GM12891 (cell line): Measurements from ENCODE around the gene LPIN1.

Experiments used
- DNase-seq: peaks from one replicate; pipeline ENCODE4 v3.0.0; 2011; ENCODE audit warnings: low spot score; ENCODE audit not compliant: insufficient read length
- FAIRE-seq: peaks from 2 replicates; lab custom pipeline; 2011; peaks lifted over from hg19 to GRCh38; lab: Jason Lieb, UNC
- PAX5 ChIP-seq: IDR thresholded peaks from 2 replicates; pipeline ENCODE4 v1.6.1; 2011; ENCODE audit warnings: low read length, moderate library complexity, mild to moderate bottlenecking; ENCODE audit not compliant: insufficient read depth, severe bottlenecking
- POLR2A ChIP-seq: IDR thresholded peaks from 2 replicates; pipeline ENCODE4 v1.6.1; 2011; ENCODE audit warnings: low read depth, low read length, control low read depth
- POLR2AphosphoS5 ChIP-seq: IDR thresholded peaks from 2 replicates; pipeline ENCODE4 v1.6.1; 2011; ENCODE audit warnings: low read depth, low read length, control low read depth
- POU2F2 ChIP-seq: IDR thresholded peaks from 2 replicates; pipeline ENCODE4 v1.6.1; 2011; ENCODE audit warnings: low read depth, mild to moderate bottlenecking, control low read depth, low read length, moderate library complexity
- SPI1 ChIP-seq: IDR thresholded peaks from 2 replicates; pipeline ENCODE4 v1.6.1; 2011; ENCODE audit warnings: low read depth, low read length, control low read depth
- TAF1 ChIP-seq: IDR thresholded peaks from 2 replicates; pipeline ENCODE4 v1.6.1; 2011; ENCODE audit warnings: low read depth, low read length, control low read depth

The LPIN1 gene

DNA sequence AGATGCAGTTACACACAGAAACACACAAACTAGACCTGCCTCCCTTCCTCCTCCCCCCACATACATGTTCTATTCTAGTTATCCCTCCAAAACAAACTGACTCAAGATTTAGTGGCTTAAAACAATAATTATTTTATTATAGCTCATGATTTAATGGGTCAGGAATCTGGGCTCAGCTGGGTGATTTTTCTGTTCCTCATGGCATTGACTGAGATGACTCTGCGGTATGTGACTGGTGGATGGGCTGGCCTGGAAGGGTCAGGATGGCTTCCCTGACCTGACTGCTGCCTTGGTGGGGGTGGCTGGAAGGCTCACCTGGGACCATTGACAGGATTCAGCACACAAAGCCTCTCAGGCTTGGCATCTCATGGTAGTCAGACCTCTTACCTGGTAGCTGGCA is 42.7 kb upstream of the LPIN1 start:
- DNase-seq (no peak), FAIRE-seq (no peak)
- no peak for TF ChIP-seq POU2F2
- no peak for TF ChIP-seq POLR2AphosphoS5
- no peak for TF ChIP-seq PAX5
- TF ChIP-seq SPI1, result no peak
- TF ChIP-seq TAF1, result no peak
- TF ChIP-seq POLR2A, result no peak

DNA sequence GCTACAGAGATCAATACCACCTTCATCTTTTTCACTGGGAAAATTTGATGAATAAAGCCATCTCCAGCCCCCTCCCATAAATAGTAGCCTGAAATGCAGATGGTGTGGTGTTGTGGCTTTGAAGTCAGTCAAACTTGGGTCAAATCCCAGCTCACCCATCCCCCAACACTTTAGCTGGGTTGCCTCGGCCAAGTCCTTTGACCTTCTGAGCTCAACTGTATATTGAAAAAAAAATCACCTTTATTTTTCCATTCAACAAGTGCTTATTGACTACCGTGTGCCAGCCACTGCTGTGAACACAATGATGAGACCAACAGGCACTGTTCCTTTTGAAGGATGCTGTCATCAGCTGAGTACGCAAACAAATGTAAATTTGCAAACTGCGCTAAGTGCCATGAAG is 41.4 kb upstream of the LPIN1 start:
- TF ChIP-seq PAX5 (no peak), POLR2AphosphoS5 (no peak), SPI1 (no peak), POU2F2 (no peak), TAF1 (no peak), POLR2A (no peak)
- DNase-seq (no peak), FAIRE-seq (no peak)

DNA sequence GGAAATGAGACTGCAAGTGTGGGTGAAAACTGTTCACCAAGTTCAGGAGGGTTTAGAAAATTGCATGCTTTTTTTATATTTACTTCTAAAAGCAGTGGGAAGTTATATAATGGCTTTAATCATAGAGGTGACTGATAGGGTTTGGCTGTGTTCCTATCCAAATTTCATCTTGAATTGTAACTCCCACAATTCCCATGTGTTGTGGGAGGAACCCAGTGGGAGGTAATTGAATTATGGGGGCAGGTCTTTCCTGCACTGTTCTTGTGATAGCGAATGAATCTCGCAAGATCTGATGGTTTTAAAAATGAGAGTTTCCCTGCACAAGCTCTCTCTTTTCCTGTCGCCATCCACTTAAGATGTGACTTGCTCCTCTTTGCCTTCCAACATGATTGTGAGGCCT is 40.7 kb upstream of the LPIN1 start:
- DNase-seq (no peak), FAIRE-seq (no peak)
- TF ChIP-seq TAF1, result no peak
- no peak for TF ChIP-seq POLR2A
- TF ChIP-seq POU2F2, result no peak
- no peak for TF ChIP-seq POLR2AphosphoS5
- no peak for TF ChIP-seq SPI1
- TF ChIP-seq PAX5, result no peak

DNA sequence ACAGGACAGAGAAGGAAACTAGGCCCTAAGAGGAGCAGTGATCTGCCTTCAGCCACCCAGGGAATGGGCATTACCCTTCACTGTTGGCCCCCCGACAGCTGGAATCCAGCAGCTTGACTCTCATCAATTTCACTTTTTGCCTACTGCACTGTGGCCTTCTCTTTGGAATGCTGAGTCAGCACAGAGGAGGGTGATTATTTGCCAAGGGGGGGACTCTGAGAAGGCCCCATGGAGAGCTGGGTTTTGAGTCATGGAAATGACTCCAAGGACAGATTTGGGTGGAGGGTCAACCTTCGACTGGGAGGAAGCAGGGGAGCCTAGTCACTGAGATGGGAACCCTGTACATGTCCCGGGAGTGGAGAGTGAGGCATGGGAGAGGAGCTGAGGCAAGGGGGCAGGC is 38.3 kb upstream of the LPIN1 start:
- no peak for TF ChIP-seq TAF1
- no peak for TF ChIP-seq POU2F2
- TF ChIP-seq PAX5, result no peak
- no peak for TF ChIP-seq SPI1
- TF ChIP-seq POLR2AphosphoS5, result no peak
- no peak for TF ChIP-seq POLR2A
- DNase-seq (no peak), FAIRE-seq (no peak)

DNA sequence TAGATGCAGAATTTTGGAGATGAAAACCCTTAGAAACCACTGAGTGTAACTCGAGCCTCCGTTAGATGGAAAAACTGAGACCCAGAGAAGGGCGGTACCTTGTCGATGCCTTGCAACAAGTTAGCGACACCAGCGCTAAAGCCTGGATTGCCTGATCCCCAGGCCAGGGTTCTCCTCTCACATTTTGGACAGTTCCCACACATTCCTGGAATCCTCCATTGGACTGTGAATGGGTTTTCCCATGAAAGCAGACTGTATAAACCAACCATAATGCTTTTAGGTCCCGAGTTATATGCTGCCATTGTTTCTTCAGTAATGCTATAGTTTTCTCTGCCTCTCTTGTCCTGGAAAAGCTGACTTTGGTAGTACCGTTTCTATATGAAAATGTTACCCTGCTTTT is 37.1 kb upstream of the LPIN1 start:
- no peak for TF ChIP-seq PAX5
- TF ChIP-seq SPI1, result no peak
- TF ChIP-seq POLR2AphosphoS5, result no peak
- no peak for TF ChIP-seq TAF1
- TF ChIP-seq POU2F2, result no peak
- FAIRE-seq, result no peak
- DNase-seq, result no peak

DNA sequence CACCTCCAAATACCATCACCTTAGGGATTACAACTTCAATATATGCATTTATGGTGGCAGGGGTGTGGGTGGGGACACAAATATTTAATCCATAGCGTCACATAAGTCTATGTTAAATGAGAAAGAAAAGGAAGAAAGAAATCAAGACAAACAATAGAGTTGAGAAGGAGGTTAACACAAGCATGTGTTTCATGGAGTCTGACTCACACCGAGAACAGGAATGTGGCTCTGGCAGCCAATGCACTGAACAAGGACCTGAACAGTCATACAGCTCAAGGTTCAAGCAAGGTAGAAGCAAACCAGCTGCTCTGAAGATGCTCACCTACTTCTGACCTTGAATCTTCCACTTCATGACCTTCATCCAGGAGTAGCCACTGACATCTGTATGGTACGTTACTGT is 36.2 kb upstream of the LPIN1 start:
- TF ChIP-seq POU2F2, result no peak
- no peak for TF ChIP-seq POLR2AphosphoS5
- no peak for TF ChIP-seq PAX5
- no peak for TF ChIP-seq TAF1
- no peak for FAIRE-seq
- no peak for DNase-seq

DNA sequence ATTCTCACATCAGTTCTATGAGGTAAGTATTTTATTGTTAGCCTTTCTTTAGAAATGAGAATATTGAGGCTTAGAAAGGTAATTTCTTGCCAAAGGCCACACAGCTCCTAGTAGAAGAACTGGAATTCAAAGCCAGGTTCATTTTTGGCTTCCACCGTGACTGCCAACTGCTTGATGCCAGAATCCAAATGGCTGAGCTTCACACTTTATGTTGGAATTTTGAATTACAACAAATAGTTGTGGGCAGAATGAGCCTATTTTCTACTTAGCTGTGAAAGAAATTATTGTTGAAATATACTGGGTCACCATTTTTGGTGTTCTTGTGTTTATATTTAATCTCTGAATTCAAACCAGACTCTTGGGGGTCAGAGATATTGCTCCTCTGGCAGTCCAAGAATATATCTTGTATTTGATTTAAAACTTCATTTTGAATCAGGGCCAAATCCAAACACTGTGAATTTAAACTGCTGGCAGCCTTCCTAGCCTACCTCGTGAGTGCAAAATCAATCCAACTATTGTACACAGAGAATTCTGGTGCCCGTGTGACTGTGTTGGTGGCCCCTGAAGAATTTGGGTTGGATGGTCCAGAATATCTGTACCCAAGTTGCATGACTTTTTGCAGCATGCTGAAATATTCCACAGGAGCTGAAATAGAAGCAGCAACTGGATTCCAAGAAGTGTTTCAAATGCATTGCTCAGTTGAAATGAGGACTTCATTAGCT is 35.6 kb upstream of the LPIN1 start:
- TF ChIP-seq POLR2A (no peak), TAF1 (no peak), SPI1 (no peak), POLR2AphosphoS5 (no peak), PAX5 (no peak), POU2F2 (no peak)
- FAIRE-seq (no peak), DNase-seq (no peak)

DNA sequence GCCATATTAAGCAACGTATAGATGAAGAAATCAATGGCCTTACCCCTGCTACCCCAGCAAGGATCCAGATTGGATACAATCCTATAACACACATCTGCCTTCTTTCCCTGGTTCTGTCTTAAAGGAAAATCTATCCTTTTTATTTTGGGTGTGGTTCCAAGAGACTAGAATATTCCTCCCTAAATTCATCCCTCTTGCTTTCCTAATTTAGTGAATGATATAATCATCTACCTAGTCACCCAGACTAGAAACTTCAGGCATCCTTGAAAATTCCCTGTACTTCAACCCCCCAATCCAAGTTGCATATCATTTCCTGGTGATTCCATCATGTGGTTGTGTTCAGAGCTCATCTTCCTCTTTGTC is 35.1 kb upstream of the LPIN1 start:
- no peak for FAIRE-seq
- DNase-seq, result no peak
- no peak for TF ChIP-seq POU2F2
- TF ChIP-seq PAX5, result no peak
- no peak for TF ChIP-seq POLR2A
- TF ChIP-seq POLR2AphosphoS5, result no peak
- no peak for TF ChIP-seq TAF1
- TF ChIP-seq SPI1, result no peak

DNA sequence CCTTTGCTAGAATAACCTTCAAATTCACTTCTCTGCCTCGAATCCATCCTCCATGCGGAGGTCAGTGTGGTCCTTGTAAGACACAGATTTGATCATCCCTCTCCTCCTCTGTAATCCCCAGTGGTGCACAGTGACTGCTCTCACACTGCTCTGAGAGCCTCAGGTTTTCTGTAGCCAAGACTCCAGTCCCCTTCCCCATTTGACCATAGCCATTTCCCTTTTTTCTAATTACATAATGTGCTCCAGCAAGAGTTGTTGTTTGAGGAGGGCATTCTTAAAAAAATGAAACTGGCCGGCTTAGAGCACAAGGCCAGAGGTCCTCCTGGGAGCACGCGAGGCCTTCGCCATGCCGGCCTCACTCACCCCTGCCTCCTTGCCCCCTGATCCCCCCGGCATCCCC is 34.7 kb upstream of the LPIN1 start:
- no peak for FAIRE-seq
- DNase-seq, result no peak
- TF ChIP-seq SPI1 (no peak), PAX5 (no peak), POU2F2 (no peak), POLR2A (no peak), TAF1 (no peak), POLR2AphosphoS5 (no peak)

DNA sequence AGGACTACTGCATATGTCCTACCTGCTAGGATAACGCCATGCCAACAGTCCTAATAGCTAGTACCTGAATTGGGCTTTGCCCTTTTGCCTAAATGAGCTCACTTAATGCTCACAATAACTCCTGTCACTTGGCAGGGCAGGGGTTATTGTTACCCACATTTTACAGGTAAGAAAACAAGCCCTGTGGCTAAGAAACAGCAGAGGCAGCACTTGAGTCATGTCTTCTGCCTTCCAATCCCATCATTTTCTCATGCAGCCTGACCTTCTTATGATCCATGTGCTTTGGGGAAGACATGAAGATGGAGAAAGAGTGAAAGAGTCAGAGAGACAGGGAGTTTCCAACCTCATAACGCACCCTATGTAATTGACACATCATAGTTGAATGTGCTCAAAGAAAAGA is 33.6 kb upstream of the LPIN1 start:
- no peak for DNase-seq
- no peak for FAIRE-seq
- TF ChIP-seq TAF1, result no peak
- no peak for TF ChIP-seq POLR2A
- no peak for TF ChIP-seq SPI1
- no peak for TF ChIP-seq POLR2AphosphoS5
